NK-92 (cell line): ENCODE results near the gene ZFPM1.

ENCODE experiments used
- DNase-seq: peaks from one replicate; lab custom pipeline; 2025; ENCODE audit not compliant: unreplicated experiment; lab: John Stamatoyannopoulos, UW

ZFPM1 gene

DNA sequence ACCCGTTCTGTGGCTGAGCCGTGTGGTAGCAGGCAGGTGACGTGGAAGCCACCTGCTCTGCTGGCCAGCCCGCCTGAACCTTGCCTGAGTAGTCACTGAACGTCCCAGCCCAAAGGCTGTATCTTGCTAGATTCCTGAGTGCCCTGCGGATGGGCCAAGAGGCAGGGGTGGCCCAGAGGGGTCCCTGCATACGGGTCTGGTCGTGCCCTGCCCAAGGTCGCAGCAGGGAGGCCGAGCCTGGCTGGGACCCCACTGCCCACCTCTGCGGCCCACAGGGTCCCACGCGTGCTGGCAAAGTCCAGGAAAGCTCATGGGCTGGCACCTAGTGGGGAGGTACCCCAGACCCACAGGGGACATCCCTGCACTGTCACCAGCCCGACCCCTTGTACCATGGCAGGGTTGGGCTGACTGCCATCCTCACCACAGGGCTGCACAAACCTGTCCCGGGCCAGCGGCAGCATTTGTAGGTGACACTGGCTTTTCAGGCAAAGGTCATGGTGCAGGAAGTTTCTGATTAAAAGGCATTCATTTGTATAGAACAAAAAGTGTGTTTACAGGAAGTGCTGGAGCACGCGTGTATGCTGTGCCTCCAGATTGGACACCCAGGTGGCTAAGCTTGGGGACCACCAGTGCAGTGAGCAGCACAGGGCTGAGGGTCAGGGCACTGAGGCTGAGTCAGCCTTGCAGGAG, 72.0 kb downstream of the ZFPM1 start:
- no peak for DNase-seq

- DNase-seq: no peak
Observed at GRCh38 chr16:88525663-88525990, 72.5 kb downstream of the ZFPM1 start.

- no peak for DNase-seq
Observed at GRCh38 chr16:88526008-88526905, 73.2 kb downstream of the ZFPM1 start.

- no peak for DNase-seq
Observed at GRCh38 chr16:88526906-88527185, 73.8 kb downstream of the ZFPM1 start.

DNA sequence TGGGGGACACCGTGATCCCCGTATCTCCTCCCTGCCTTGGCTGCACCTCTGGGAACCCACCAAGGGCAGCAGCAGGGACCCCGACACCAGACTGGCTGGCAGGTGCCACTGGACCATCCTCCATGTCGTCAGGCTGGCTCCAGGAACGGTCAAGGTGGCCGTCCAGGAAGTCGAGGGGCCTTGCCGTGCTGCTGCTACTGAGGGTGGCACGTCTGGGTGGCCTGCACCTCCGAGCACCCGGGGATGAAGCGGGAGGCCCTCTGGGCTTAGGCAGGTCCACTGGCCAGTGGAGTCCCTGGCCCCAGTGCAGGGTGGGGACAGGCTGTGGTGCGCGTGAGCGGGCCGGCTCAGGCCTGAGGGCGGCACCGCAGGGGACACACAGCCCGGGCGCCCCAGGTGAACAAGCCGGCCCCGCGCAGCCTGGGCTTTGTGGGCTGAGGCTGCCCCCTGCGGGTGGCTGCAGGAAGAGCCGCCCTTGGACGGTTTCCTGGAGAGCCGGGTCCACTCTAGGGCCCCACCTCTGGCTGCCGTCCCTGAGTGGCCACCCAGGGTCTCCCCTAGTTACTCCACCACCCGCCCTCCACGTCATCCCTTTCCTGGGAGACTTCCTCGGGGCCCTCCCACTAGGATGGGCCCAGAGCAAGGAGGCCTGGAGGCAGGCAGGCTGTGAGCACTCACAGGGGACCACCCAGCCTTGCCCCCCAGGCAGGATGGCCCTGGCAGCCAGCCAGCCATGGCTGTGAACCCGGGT, 74.3 kb downstream of the ZFPM1 start:
- no peak for DNase-seq

DNA sequence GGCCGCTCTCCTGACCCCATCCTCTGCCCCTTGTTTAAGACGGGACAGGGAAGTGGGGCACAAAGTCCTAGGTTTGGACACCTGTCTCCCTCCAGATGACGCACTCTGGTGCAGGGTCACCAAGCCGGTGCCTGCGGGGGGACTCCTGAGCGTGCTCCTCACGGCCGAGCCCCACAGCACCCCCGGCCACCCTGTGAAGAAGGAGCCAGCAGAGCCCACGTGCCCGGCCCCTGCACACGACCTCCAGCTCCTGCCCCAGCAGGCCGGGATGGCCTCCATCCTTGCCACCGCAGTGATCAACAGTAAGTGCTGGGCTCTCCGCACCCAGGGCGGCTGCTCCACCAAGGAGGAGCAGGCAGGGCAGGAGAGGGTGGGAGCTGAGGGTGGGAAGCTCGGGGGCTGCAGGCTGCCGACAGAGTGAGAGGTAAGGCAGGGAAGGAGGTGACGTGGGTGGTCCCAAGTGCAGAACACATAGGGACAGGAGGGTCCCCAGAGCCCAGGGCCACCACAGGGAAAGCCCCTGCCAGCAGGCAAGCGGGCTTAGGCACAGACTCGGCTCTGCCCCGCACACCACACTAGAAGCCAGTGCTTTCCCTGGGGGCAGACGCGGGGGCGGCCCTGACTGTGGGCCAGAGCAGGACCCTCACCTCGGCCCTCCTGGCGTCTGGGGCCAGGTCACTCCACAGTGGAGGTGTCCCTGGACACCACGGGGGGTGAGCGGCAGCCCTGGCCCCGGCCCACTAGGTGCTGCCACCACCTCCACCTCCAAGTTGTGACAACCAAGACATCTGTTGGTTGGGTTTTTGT, 75.1 kb downstream of the ZFPM1 start:
- no peak for DNase-seq

- DNase-seq: no peak
Observed at GRCh38 chr16:88528902-88529318, 75.8 kb downstream of the ZFPM1 start.

DNA sequence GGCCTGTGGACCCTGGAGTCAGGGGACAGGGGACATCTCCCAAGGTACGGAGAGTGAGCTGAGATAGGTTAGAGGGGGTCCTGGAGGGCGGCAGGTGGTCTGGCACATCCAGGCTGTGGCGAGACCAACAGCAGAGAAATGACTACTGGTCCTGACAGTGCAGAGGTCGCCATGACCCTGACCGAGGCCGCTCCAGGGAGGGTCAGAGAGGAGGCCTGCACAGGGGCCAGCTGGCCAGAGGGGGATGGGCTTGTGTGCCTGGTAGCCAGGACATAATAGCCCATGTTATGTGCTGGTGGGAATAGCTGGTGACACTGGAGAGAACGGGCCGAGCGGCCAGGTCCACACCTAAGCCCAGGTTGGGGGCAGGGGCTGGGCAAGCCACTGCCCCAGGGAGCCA, 76.5 kb downstream of the ZFPM1 start:
- no peak for DNase-seq

DNA sequence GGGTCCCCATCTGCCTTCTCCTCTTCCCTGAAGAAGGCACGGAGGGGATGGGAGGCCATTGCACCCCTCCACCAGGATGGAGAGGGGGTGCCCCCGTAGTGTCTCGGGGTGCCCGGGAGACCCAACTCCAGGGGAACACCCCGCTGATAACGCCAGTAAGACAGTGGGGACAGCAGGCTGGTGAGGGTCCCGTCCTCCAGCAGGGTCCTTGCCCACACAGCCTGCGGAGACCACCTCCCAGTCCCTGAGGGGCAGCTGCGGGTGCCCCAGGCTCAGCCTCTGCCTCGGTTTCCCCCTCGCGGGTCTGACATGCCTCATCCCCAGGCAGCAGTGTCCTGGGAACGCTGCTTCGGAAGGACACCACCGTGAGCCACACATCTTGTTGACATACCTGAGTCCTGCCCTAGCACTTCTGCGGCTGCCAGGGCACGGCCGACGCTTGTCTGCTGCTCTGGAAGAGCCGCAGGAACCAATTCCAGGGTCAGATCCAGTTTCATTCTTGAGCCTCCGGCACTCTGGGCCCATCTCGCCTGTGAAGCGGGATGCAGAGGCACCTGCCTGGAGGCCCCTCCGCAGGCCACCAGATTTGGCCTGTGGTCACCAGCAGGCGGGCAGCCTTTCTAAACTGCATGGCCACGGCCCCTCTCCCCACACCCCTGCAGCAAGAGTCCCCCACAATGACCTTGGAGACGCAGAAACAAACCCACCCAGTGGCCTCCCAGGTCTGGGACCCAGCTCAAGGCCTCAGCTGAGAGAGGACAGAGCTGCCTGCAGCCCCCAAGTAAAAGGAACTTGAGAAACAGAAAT, 77.2 kb downstream of the ZFPM1 start:
- DNase-seq: no peak

DNA sequence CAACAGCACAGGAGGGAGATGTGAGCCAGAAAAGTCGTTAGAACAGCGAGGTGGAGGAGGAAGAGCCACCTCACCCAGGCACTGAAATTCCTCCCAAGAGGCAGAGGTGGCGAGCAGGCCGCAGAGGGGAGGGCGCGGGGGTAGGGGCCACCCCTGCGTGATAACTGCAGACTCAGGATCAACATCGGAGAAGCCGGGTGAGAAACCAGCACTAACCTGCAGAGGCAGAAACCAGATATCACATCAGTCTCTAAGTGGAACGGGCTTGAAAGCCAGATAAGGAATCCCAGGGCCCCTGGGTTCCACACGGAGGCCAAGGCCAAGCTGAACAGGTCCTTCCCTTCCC, 77.8 kb downstream of the ZFPM1 start:
- no peak for DNase-seq

GRCh38 chr16:88531346-88531745, 78.3 kb downstream of the ZFPM1 start:
- DNase-seq: no peak

DNA sequence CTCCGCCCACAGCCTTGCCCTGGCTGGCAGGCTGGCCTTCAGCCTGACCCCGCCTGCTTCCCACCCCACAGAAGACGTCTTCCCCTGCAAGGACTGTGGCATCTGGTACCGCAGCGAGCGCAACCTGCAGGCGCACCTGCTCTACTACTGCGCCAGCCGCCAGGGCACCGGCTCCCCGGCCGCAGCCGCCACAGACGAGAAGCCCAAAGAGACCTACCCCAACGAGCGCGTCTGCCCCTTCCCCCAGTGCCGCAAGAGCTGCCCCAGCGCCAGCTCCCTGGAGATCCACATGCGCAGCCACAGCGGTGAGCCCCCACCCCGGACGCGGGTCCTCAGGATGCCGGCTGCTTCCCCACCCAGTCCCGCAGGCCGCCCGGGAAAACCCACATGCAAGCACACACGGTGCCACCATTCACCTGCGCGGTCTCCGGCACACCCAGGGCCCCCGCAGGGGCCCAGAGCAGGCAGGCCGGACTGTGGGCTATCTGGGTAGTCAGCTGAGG, 78.9 kb downstream of the ZFPM1 start:
- no peak for DNase-seq

DNA sequence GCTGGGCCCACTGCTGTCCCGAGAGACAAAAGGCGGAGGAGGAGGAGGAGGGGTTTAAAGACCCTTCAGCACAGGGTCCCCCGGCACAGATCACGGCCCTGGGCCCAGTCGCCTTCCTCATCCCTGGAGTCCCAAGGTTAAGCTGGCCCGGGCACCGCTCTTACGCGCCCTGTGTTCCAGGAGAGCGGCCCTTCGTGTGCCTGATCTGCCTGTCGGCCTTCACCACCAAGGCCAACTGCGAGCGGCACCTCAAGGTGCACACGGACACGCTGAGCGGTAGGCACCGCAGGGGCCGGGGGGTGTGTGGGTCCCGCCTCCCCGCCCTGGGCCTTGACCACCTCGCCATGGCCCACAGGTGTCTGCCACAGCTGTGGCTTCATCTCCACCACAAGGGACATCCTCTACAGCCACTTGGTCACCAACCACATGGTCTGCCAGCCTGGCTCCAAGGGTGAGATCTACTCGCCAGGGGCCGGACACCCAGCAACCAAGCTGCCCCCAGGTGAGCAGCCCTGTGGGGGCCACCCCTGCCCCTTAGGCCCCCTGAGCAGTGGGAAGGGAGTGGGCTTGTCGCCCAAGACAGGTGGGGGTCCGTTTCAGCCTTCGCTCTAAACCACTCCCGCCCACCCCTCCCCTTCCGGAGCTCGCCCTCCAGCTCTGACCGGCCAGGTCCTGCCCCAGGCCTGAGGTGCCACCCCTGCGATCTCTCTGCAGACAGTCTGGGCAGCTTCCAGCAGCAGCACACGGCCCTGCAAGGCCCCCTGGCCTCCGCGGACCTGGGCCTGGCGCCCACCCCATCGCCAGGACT, 79.6 kb downstream of the ZFPM1 start:
- DNase-seq: no peak

GRCh38 chr16:88533381-88533917, 80.4 kb downstream of the ZFPM1 start:
- DNase-seq: no peak

DNA sequence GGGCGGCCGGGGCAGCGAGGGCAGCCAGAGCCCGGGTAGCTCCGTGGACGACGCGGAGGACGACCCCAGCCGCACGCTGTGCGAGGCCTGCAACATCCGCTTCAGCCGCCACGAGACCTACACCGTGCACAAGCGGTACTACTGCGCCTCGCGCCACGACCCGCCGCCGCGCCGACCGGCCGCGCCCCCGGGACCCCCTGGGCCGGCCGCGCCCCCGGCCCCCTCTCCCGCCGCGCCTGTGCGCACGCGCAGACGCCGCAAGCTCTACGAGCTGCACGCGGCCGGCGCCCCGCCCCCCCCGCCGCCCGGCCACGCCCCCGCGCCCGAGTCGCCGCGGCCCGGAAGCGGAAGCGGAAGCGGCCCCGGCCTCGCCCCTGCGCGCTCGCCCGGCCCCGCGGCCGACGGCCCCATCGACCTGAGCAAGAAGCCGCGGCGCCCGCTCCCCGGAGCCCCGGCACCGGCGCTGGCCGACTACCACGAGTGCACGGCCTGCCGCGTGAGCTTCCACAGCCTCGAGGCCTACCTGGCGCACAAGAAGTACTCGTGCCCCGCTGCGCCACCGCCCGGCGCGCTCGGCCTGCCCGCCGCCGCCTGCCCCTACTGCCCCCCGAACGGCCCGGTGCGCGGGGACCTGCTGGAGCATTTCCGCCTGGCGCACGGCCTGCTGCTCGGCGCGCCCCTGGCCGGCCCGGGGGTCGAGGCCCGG, 81.0 kb downstream of the ZFPM1 start:
- DNase-seq: no peak

DNA sequence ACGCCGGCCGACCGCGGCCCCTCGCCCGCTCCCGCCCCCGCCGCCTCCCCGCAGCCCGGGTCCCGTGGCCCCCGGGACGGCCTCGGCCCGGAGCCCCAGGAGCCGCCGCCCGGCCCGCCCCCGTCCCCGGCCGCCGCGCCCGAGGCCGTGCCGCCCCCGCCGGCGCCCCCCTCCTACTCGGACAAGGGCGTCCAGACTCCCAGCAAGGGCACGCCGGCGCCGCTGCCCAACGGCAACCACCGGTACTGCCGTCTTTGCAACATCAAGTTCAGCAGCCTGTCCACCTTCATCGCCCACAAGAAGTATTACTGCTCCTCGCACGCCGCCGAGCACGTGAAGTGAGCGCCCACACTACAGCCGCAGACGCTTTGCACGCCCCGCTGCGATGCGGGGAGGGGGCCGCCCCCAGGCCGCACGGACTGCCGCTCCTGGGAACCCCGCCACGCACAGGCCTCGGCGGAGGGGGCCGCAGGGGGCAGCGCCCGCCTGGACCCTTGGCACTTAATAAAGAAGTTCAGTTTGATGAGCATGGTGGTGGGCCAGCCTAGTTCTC, 81.6 kb downstream of the ZFPM1 start:
- no peak for DNase-seq

DNA sequence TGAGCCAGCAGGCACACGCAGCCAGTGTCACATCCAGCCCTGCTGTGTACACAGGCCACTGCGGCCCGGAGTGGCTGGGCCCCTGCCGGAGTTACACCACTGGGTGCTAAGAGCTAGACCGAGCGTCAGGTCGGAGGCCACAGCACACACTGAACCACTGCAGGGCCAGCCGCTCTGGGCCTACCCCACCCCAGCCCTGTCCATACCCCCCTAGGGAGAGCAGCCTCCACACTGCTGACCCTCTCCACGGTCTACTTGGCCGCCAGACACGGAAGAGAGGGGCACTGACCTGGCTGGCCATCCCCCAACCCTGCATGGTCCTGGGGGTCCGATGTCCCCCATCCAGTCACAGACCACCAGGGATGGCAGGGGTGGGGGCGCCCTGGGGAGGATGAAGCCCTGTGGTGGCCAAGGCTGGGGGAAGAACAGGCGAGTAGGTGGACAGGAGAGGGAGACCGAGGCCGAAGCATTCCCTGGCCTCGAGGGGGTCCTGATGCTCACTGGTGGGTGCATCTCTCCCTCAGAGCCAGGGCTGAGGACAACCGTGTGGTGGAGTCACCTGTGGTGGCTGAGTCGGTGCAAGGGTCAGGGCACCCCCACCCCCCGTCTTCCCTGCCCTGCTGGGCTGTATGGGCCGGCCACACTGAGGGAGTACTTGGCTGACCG, 82.2 kb downstream of the ZFPM1 start:
- no peak for DNase-seq

DNA sequence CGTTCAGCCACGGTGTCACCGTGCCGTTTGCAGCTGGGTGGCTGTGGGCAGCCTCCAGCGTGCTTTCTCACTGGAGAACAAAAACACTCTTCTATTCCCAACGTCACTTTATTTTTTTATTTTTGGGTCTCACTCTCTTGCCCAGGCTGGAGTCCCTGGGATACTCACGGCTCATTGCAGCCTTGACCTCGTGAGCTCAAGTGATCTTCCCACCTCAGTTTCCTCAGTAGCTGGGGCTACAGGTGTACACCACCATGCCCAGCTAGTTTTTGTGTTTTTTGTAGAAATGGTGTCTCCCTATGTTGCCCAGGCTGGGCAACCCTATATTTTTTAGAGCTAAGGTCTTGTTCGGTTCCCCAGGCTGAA, 82.8 kb downstream of the ZFPM1 start:
- no peak for DNase-seq
